ENCODE results near the gene CWC15.

DNA sequence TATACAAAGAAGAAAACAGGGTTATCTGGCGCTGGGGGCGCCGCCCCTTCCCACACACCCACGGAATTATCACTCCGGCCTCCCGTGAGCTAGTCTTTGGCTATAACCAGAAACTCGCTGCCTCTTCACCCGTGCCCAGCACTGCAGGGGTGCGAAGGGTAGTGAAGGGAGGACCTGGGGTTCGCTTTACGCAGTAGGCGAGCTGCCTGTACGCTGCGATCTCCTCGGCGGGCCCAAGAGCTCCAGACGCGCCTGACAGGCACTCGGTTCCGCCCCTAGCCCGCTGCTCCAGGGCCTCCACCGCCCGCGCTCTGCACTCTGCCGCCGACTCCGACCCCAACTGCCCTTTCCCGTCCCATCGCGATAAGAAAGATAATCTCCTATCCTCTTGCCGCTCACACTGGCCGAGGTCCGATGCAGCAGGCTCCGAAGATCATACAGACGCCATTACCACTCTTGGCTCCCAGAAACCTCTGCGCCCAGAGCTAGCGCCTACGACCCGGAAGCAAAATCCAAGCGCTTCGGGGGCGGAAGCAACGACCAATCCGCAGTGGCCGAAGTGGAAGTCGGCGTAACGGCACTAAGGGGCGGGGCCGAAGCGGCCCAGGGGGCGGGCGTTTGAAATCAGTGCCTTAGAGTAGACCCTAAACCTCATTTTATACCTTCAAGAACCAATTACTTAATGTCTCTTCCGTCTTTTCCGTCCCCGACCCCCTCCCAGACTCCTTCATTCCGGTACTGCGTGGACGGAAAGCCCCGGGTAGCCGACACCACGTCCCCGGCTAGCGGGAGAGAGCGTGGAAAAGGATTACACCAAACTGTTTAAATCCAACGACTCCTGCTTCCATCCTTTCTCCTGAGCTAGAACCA lies at the start of gene CWC15, which contains the start of gene KDM4D:
- TF ChIP-seq, protein P1, sequence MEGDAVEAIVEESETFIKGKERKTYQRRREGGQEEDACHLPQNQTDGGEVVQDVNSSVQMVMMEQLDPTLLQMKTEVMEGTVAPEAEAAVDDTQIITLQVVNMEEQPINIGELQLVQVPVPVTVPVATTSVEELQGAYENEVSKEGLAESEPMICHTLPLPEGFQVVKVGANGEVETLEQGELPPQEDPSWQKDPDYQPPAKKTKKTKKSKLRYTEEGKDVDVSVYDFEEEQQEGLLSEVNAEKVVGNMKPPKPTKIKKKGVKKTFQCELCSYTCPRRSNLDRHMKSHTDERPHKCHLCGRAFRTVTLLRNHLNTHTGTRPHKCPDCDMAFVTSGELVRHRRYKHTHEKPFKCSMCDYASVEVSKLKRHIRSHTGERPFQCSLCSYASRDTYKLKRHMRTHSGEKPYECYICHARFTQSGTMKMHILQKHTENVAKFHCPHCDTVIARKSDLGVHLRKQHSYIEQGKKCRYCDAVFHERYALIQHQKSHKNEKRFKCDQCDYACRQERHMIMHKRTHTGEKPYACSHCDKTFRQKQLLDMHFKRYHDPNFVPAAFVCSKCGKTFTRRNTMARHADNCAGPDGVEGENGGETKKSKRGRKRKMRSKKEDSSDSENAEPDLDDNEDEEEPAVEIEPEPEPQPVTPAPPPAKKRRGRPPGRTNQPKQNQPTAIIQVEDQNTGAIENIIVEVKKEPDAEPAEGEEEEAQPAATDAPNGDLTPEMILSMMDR (IDR thresholded peaks at IDR 0.05), result no peak
- TF ChIP-seq ZFX (IDR thresholded peaks at IDR 0.05; ENCODE audit: borderline replicate concordance), result no peak

Measured in 22Rv1 (cell line).